GM12878 (cell line): ENCODE results near the gene ARHGAP5. TPM values are rescaled to one million over a fixed set of nuclear protein-coding genes. Genes with fewer than 3 reads are reported as not detected.

Source experiments
- BCLAF1 ChIP-seq: fragments of 450-650 bp; IDR thresholded peaks from 2 replicates; pipeline ENCODE4 v1.6.1; 2017; ENCODE audit warnings: antibody characterized with exemption, mild to moderate bottlenecking, moderate library complexity
- CHD1 ChIP-seq: IDR thresholded peaks from 2 replicates; pipeline ENCODE4 v1.6.1; 2012; ENCODE audit warnings: low read depth, low read length, improper control_type of control experiment
- CHD2 ChIP-seq: IDR thresholded peaks from 2 replicates; pipeline ENCODE4 v1.6.1; 2011; ENCODE audit warnings: low read depth, low read length, improper control_type of control experiment, borderline replicate concordance
- E2F8 ChIP-seq: fragments of 450-650 bp; IDR thresholded peaks from 2 replicates; pipeline ENCODE4 v1.6.1; 2018; ENCODE audit warnings: mild to moderate bottlenecking, low read depth, moderate library complexity; ENCODE audit not compliant: partially characterized antibody
- GATAD2B ChIP-seq: fragments of 450-650 bp; conservative IDR thresholded peaks from 2 replicates; pipeline ENCODE4 v1.6.1; 2017; ENCODE audit warnings: low read depth, mild to moderate bottlenecking, moderate library complexity
- IKZF2 ChIP-seq, 2 experiments: fragments of 450-650 bp; IDR thresholded peaks; 2 replicates each; pipeline ENCODE4 v1.6.1; 2017; ENCODE audit warnings: mild to moderate bottlenecking in 2 of 2, moderate library complexity in 2 of 2
- NBN ChIP-seq: fragments of 450-650 bp; IDR thresholded peaks from 2 replicates; pipeline ENCODE4 v1.6.1; 2016
- NR2C2 ChIP-seq: IDR thresholded peaks from 2 replicates; pipeline ENCODE4 v1.6.1; 2011; ENCODE audit warnings: borderline replicate concordance, low read depth; ENCODE audit not compliant: control insufficient read depth, insufficient read length
- PBX3 ChIP-seq: IDR thresholded peaks from 2 replicates; pipeline ENCODE4 v1.6.1; 2011; ENCODE audit warnings: mild to moderate bottlenecking, low read depth, low read length, moderate library complexity; ENCODE audit not compliant: insufficient replicate concordance
- RELB ChIP-seq: fragments of 450-650 bp; IDR thresholded peaks from 2 replicates; pipeline ENCODE4 v1.6.1; 2017; ENCODE audit warnings: low read depth, mild to moderate bottlenecking, moderate library complexity
- SMARCA5 ChIP-seq: fragments of 450-650 bp; IDR thresholded peaks from 2 replicates; pipeline ENCODE4 v1.6.1; 2017; ENCODE audit warnings: mild to moderate bottlenecking
- SRF ChIP-seq, 2 experiments: IDR thresholded peaks; 2 replicates each; pipeline ENCODE4 v1.6.1; 2011; ENCODE audit warnings: low read depth in 2 of 2, low read length in 2 of 2, mild to moderate bottlenecking in 1 of 2, moderate library complexity in 1 of 2
- TCF3 ChIP-seq: IDR thresholded peaks from 2 replicates; pipeline ENCODE4 v1.6.1; 2012; ENCODE audit warnings: low read depth, mild to moderate bottlenecking, low read length, borderline replicate concordance; ENCODE audit not compliant: insufficient read depth
- ZBTB40 ChIP-seq: fragments of 450-650 bp; IDR thresholded peaks from 2 replicates; pipeline ENCODE4 v1.6.1; 2016; ENCODE audit warnings: mild to moderate bottlenecking, moderate library complexity, borderline replicate concordance
- polyA plus RNA-seq, 11 experiments: library from polyadenylated mRNA; depleted of rRNA in 4 of 11; unstranded in 6 of 11; stranded (reverse) in 5 of 11; fragments of >200 nt; fragmentation: Nextera tagmentation in 4 of 11; fragmentation: Illumina TruSeq in 1 of 11; extraction: Ambion mirVana in 4 of 11; extraction: Trizol in 1 of 11; gene quantifications; 1 replicate in 1 of 11; 2 replicates in 10 of 11; pipeline versions ENCODE4 v1.2.1 to v1.2.3, GENCODE V29; 2011 to 2016; ENCODE audit warnings: inconsistent platforms in 2 of 11, missing spikeins in 2 of 11, low read depth in 1 of 11
- total RNA-seq, 4 experiments: library from RNA; depleted of rRNA in 3 of 4; stranded (reverse); fragments of >200 nt in 3 of 4; fragmentation: Illumina TruSeq in 1 of 4; extraction: Trizol in 1 of 4; gene quantifications; 2 replicates each; pipeline versions ENCODE4 v1.2.1 to v1.2.3, GENCODE V29; 2013 to 2021

The ARHGAP5 gene
- total and polyA plus RNA-seq, 10 of the 15 experiments (the other 5 are each of a cell fraction or from before 2014, with no cell fraction given) = 0.91 to 19.6 (median 7.2) TPM

- TF ChIP-seq ZBTB40 (no peak), PBX3 (no peak), CHD1 (0 out of 2 replicates have a peak, but pooled peaks have one; percentile 40), E2F8 (peak; percentile 50), IKZF2 (IDR thresholded peaks at IDR 0.05) (no peak), CHD2 (0 out of 2 replicates have a peak, but pooled peaks have one; percentile 52), SMARCA5 (0 out of 2 replicates have a peak, but pooled peaks have one; percentile 24), RELB (0 out of 2 replicates have a peak, but pooled peaks have one; percentile 11), TCF3 (no peak), GATAD2B (no peak), SRF (IDR thresholded peaks at IDR 0.05; ENCODE audit: low read depth in 2 of 2, low read length in 2 of 2) (no peak), BCLAF1 (no peak), NBN (no peak), NR2C2 (no peak)
These were observed 1.1 kb downstream of the ARHGAP5 start (continued) for GRCh38 chr14:32078023-32078857.
